LNCAP (cell line): ENCODE data around the gene ZBTB16.

Experiments
- TF ChIP-seq, protein P1 (sequence below): fragments of 450-650 bp; IDR thresholded peaks from 2 replicates; pipeline ENCODE4 v1.5.1; 2017; ENCODE audit warnings: mild to moderate bottlenecking

The ZBTB16 gene

DNA sequence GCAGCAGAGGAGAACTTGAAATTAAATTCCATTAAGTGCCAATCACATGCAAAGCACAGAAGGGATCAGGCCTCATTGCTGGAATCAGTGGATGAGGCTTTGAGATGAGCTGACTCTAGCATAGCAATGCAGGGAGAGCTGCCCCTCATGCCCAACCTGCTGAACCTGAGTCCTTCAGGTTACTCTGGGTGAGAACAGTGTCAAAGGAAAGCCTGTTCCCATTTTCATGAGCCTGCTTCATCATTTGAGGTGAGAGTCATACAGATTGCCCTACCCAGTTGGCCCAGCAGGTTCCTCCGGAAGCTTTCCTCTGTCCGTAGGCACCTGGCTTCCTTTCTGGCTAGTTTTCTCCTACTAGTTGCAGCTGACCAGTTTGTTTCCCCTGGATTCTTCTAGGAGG, 25.9 kb upstream of the ZBTB16 start:
- TF ChIP-seq, protein P1, sequence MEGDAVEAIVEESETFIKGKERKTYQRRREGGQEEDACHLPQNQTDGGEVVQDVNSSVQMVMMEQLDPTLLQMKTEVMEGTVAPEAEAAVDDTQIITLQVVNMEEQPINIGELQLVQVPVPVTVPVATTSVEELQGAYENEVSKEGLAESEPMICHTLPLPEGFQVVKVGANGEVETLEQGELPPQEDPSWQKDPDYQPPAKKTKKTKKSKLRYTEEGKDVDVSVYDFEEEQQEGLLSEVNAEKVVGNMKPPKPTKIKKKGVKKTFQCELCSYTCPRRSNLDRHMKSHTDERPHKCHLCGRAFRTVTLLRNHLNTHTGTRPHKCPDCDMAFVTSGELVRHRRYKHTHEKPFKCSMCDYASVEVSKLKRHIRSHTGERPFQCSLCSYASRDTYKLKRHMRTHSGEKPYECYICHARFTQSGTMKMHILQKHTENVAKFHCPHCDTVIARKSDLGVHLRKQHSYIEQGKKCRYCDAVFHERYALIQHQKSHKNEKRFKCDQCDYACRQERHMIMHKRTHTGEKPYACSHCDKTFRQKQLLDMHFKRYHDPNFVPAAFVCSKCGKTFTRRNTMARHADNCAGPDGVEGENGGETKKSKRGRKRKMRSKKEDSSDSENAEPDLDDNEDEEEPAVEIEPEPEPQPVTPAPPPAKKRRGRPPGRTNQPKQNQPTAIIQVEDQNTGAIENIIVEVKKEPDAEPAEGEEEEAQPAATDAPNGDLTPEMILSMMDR = no peak

DNA sequence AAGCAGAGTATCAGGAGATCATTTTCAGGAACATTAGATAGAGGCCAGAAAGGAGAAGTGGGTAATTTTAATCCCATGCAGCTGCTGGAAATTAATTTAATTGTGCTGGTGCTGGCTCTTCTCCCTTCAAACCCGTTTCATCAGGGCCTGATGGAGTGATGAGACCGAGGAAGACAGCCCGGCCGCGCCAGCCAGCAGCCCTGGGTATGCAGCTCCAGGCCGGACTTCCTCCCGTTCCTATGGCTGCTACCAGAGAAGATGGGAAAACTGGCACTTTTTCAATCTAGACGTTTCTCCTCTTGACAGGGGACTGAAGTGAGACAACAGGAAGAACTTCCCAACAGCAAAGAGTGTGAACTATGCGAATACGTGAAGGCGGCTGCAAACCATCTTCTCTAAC, 24.6 kb upstream of the ZBTB16 start:
- TF ChIP-seq, protein P1 = no peak

DNA sequence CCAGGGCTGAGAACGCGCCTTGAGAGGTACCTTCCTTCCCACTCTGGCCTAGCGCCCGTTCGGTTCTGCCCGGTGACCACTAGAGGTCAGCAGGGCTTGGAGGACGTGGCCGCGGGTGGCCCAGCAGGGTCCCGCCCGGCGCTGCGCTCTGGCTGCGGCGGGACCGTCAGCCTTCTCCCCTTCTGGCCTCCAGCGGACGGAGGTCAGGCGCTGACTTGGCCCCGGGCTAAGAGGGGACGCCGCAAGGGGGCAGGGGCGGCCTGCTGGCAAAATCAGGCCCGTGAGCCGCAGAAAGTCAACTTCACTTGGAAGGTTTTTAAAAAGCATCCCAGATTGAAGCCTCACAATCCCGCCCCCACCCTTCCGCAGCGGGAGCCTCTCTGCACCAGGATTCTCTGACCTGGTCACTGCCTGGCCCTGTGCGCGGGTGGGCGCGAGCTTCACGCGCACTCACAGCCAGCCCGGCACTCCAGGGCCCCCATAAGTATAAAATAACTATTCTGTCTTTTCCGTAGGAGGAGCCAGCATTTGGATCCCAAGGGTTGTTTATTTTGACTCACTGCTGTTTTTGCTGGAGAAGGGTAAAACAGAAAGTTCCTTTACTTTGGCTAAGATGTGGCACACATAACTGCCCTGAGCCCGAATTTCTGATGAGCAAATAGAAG, 23.2 kb upstream of the ZBTB16 start:
- TF ChIP-seq, protein P1 = peak; percentile 93

DNA sequence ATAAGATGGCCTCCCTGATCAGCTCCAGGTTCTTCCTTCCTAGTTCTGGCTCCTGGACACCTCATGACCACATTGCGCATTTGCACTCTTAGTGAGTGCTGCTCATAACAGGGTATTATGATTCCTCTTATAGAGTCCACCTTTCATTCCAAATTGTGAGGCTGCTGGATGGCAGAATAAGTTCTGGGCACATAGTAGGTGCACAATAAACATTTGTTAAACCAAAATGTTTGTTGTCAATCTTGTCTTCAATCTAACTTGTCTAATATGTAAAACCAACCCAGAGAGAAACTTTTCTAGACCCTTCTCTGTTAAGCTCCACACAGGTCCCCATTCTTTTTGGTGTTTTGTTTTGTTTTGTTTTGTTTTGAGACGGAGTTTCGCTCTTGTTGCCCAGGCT, 22.6 kb upstream of the ZBTB16 start:
- TF ChIP-seq, protein P1 = no peak

DNA sequence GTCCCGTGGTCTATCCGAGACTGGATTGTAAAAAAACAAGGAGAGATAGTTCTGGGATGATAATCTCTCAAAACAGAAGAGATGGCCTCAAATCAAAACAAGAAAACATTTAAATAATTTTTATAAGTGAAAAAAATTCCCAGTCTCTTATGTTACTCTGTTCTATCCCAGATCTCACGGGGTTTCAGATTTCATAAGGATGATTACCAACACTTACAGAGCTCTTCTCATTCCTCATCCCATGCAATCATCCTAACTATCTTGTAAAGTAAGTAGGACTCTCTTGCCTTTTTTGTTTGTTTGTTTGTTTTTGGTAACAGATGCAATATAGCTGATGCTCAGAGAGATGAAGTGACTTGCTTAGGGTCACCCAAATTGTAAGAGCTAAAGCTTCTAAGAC, 20.0 kb upstream of the ZBTB16 start:
- TF ChIP-seq, protein P1 = no peak

DNA sequence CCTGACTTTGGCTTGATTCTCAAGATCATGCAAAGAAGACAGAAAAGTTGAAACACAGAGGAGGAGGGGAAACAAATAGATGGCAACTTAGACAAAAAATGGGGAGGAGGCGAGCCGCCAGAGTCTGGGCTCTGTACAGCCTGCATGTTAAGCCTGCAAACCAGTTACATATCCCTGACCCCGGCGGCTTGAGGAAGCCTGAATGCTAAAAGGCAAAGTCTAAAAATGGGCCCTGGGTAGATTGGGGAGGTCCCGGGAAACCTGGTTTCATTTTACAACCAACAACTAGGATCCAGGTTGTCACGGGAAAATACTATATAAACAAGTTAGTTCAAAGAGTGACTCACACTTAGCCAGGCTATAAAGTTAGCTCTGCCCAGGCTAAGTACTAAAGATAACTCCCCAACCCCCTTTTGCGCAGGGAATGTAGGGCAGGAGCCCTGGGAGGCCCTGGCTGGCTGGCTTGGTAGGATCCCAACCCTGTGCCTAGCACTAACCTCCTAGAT, 18.8 kb upstream of the ZBTB16 start:
- TF ChIP-seq, protein P1 = no peak

DNA sequence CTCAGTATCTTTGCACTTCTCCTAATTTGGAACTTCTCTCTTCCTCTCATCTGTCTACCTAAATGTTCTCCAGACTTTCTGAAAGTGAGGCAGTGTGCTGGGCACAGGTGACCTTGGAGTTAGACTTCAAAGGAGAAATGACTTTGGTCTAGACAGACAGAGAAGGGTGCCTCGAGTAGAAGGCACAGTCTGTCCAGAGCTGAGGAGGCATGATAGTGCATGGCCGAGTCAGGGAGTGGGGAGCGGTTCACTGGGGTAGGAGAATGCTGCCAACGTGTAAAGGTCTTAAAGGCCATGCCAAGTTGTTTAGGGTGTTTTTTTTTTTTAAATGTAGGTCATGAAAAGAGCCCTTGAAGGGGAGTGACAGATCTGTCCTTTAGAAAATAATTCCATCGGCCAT, 17.3 kb upstream of the ZBTB16 start:
- TF ChIP-seq, protein P1 = no peak
